ENCODE measurements around the gene SMIM44.

Gene SMIM44

DNA sequence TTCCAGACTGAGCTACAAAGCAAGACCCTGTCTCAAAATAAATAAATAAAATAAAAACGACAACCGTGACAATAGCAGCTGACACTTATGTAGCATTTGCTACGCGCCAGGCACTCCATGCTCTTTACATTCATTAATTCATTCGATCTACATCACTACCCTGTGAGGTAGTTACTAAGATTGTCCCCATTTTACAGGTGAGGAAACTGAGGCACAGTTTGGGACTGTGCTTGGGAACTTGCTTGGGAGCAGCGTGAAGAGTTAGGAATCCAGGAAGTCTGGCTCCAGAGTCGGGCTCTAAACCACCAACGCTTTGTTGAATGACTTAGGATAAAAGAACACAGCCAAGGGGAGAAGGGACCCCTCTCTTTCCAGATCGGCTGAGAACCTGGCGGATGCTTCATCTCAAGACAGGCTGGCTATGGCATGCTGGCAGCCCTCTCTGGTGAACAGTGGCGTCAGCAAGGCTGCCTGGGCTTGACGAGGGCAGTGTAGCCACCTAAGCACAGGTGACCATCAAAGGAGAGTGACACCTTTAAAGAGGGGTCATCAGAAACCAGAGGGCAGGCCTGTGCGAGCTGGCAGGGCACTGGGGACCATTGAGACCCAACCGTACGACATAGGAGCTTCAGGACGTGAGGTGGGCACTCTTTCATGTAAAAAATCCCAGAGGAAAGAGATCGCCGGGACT lies 16.6 kb upstream of the SMIM44 start:
- H3K9ac ChIP-seq (ENCODE audit: low read length), result peak overlapping the region; percentile 89
- no peaks in the 10 kb centered on the region for H4K20me1 ChIP-seq (ENCODE audit: insufficient read depth, low read length)
- no peak for TF ChIP-seq EZH2 (optimal IDR thresholded peaks at IDR 0.05; ENCODE audit: low read depth, low read length)
- TF ChIP-seq, protein P1, sequence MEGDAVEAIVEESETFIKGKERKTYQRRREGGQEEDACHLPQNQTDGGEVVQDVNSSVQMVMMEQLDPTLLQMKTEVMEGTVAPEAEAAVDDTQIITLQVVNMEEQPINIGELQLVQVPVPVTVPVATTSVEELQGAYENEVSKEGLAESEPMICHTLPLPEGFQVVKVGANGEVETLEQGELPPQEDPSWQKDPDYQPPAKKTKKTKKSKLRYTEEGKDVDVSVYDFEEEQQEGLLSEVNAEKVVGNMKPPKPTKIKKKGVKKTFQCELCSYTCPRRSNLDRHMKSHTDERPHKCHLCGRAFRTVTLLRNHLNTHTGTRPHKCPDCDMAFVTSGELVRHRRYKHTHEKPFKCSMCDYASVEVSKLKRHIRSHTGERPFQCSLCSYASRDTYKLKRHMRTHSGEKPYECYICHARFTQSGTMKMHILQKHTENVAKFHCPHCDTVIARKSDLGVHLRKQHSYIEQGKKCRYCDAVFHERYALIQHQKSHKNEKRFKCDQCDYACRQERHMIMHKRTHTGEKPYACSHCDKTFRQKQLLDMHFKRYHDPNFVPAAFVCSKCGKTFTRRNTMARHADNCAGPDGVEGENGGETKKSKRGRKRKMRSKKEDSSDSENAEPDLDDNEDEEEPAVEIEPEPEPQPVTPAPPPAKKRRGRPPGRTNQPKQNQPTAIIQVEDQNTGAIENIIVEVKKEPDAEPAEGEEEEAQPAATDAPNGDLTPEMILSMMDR (IDR thresholded peaks at IDR 0.05; ENCODE audit: low read length), result no peak
- no peak for TF ChIP-seq EZH2phosphoT487 (IDR thresholded peaks at IDR 0.05; ENCODE audit: low read length)
- H2AFZ ChIP-seq (ENCODE audit: low read length), result peak overlapping the region; percentile 69
- H3K27ac ChIP-seq (ENCODE audit: low read length), result peak overlapping the region; percentile 79
- H3K27me3 ChIP-seq (replicated peaks; ENCODE audit: insufficient read depth, low read length), result no peaks in the 10 kb centered on the region
- H3K4me1 ChIP-seq (ENCODE audit: low read length), result 0 out of 2 replicates have a peak, but pooled peaks cover 10% of the 10 kb centered on the region
- H3K9me3 ChIP-seq (replicated peaks; ENCODE audit: insufficient read depth, low read length), result no peaks in the 10 kb centered on the region
- DNase-seq, result peak; percentile 30
- no peaks in the 10 kb centered on the region for H3F3A ChIP-seq (ENCODE audit: insufficient read depth, low read length)
- peak overlapping the region; percentile 93 for H3K4me3 ChIP-seq (ENCODE audit: low read length)
- no peaks in the 10 kb centered on the region for H3K9me2 ChIP-seq (replicated peaks; ENCODE audit: insufficient read depth, low read length)
- peak overlapping the region; percentile 95 for H3K4me2 ChIP-seq (ENCODE audit: low read depth, low read length)
- H3K36me3 ChIP-seq (replicated peaks; ENCODE audit: insufficient read depth, low read length), result 0 out of 2 replicates have a peak, but pooled peaks cover 3% of the 10 kb centered on the region
- peaks cover 42% of the 10 kb centered on the region for H3K79me2 ChIP-seq (ENCODE audit: low read length)

DNA sequence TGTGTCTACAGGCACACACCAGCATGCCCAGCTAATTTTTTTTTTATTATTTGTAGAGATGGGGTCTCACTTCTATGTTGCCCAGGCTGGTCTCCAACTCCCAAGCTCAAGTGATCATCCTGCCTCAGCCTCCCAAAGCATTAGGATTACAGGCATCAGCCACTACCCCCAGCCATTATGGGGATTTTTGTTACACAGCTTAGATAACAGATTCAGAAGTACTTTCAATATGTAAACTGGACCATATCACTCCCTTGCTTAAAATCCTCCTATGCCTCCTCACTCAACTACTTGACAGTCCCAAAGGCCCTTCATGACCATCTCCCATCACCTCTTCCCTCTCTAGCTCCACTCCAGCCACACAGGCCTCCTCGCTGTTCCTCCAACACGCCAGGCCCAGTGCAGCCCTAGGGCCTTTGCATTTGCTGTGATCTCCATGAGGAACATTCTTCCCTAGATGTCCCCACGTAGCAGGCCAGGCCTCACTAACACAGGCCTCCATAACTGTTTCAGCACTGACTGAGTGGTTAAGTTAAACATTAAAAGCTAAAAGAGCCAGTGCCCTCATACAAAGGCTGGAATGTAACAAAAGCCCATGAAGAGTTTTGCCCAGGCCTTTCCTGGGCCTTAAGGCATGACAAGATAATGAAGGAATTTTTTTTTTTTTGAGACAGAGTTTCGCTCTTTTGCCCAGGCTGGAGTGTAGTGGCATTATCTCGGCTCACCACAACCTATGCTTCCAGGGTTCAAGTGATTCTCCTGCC lies 14.7 kb upstream of the SMIM44 start:
- H2AFZ ChIP-seq (ENCODE audit: low read length), result no peak overlapping the region
- no peaks in the 10 kb centered on the region for H3F3A ChIP-seq (ENCODE audit: insufficient read depth, low read length)
- no peak for DNase-seq
- peaks cover 42% of the 10 kb centered on the region for H3K79me2 ChIP-seq (ENCODE audit: low read length)
- H3K9me3 ChIP-seq (replicated peaks; ENCODE audit: insufficient read depth, low read length), result no peaks in the 10 kb centered on the region
- no peaks in the 10 kb centered on the region; the same call in 1 of the 2 replicates for H4K20me1 ChIP-seq (ENCODE audit: insufficient read depth, low read length)
- no peak overlapping the region for H3K9ac ChIP-seq (ENCODE audit: low read length)
- no peaks in the 10 kb centered on the region for H3K9me2 ChIP-seq (replicated peaks; ENCODE audit: insufficient read depth, low read length)
- no peak overlapping the region for H3K4me3 ChIP-seq (ENCODE audit: low read length)
- H3K4me1 ChIP-seq (ENCODE audit: low read length), result 0 out of 2 replicates have a peak, but pooled peaks cover 10% of the 10 kb centered on the region
- no peaks in the 10 kb centered on the region for H3K27me3 ChIP-seq (replicated peaks; ENCODE audit: insufficient read depth, low read length)
- no peak overlapping the region for H3K4me2 ChIP-seq (ENCODE audit: low read depth, low read length)
- no peak overlapping the region for H3K27ac ChIP-seq (ENCODE audit: low read length)
- TF ChIP-seq, protein P1 (IDR thresholded peaks at IDR 0.05; ENCODE audit: low read length), result no peak
- TF ChIP-seq EZH2phosphoT487 (IDR thresholded peaks at IDR 0.05; ENCODE audit: low read length) (no peak), EZH2 (optimal IDR thresholded peaks at IDR 0.05; ENCODE audit: low read depth, low read length) (no peak)
- H3K36me3 ChIP-seq (replicated peaks; ENCODE audit: insufficient read depth, low read length), result 0 out of 2 replicates have a peak, but pooled peaks cover 3% of the 10 kb centered on the region

DNA sequence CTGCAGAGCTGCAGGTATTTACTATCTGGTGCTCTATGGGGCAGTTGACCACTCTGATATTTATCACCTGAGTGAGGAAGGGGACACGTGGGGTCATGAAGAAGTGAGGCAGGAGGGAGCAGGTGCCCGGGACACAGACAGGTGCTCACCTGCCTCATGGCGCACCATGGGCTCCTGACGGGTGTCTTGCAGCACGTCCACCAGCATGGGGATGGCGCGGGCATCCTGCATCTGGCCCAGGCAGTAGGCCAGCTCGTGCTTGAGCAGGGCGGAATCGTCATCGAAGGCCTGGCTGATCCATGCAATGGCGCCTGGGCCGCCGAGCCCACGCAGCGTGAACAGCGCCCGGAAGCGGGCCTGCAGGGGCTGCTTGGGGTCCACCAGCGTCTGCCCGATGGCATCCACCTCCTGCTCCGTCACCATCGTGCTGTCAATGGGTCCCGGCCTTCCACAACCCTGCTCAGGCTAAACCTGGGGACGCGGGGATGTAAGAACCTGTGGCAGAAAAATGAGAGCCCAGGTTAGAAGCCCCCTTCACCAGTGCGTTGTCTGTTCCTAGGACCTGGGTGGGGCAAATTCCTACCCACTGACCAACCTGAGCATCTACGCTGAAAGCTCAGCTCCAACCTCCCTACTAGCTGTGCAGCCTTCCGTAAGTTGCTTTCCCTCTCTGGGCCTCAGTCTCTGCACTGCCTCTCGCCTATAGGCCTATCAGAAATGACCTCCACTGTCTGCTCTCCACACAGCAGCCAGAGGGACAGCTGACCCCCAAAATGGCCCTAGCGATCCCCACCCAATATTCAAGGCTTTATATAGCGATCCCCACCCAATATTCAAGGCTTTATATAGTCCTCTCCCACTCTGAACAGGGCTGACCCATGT lies 13.4 kb upstream of the SMIM44 start:
- no peak overlapping the region for H2AFZ ChIP-seq (ENCODE audit: low read length)
- 0 out of 2 replicates have a peak, but pooled peaks cover 3% of the 10 kb centered on the region for H3K36me3 ChIP-seq (replicated peaks; ENCODE audit: insufficient read depth, low read length)
- H3K9me3 ChIP-seq (replicated peaks; ENCODE audit: insufficient read depth, low read length), result no peaks in the 10 kb centered on the region
- no peak overlapping the region for H3K4me3 ChIP-seq (ENCODE audit: low read length)
- H3K4me1 ChIP-seq (ENCODE audit: low read length), result 0 out of 2 replicates have a peak, but pooled peaks cover 10% of the 10 kb centered on the region
- H3K27me3 ChIP-seq (replicated peaks; ENCODE audit: insufficient read depth, low read length), result no peaks in the 10 kb centered on the region
- peaks cover 42% of the 10 kb centered on the region for H3K79me2 ChIP-seq (ENCODE audit: low read length)
- TF ChIP-seq EZH2phosphoT487 (IDR thresholded peaks at IDR 0.05; ENCODE audit: low read length), result no peak
- TF ChIP-seq EZH2 (optimal IDR thresholded peaks at IDR 0.05; ENCODE audit: low read depth, low read length), result no peak
- TF ChIP-seq, protein P1 (IDR thresholded peaks at IDR 0.05; ENCODE audit: low read length), result no peak
- H4K20me1 ChIP-seq (ENCODE audit: insufficient read depth, low read length), result no peaks in the 10 kb centered on the region; the same call in 1 of the 2 replicates
- no peak overlapping the region for H3K27ac ChIP-seq (ENCODE audit: low read length)
- H3K9me2 ChIP-seq (replicated peaks; ENCODE audit: insufficient read depth, low read length), result no peaks in the 10 kb centered on the region
- DNase-seq, result no peak
- no peaks in the 10 kb centered on the region for H3F3A ChIP-seq (ENCODE audit: insufficient read depth, low read length)
- H3K9ac ChIP-seq (ENCODE audit: low read length), result no peak overlapping the region
- H3K4me2 ChIP-seq (ENCODE audit: low read depth, low read length), result no peak overlapping the region
